ENCODE measurements around the gene TMEM144. TPM values are rescaled to one million over a fixed set of nuclear protein-coding genes. Genes with fewer than 3 reads are reported as not detected.

TMEM144 gene
- polyA plus RNA-seq (2013, experiment 1 of 2) = 1.3 TPM
- polyA plus RNA-seq (2013, experiment 2 of 2) = 1.3 TPM

DNA sequence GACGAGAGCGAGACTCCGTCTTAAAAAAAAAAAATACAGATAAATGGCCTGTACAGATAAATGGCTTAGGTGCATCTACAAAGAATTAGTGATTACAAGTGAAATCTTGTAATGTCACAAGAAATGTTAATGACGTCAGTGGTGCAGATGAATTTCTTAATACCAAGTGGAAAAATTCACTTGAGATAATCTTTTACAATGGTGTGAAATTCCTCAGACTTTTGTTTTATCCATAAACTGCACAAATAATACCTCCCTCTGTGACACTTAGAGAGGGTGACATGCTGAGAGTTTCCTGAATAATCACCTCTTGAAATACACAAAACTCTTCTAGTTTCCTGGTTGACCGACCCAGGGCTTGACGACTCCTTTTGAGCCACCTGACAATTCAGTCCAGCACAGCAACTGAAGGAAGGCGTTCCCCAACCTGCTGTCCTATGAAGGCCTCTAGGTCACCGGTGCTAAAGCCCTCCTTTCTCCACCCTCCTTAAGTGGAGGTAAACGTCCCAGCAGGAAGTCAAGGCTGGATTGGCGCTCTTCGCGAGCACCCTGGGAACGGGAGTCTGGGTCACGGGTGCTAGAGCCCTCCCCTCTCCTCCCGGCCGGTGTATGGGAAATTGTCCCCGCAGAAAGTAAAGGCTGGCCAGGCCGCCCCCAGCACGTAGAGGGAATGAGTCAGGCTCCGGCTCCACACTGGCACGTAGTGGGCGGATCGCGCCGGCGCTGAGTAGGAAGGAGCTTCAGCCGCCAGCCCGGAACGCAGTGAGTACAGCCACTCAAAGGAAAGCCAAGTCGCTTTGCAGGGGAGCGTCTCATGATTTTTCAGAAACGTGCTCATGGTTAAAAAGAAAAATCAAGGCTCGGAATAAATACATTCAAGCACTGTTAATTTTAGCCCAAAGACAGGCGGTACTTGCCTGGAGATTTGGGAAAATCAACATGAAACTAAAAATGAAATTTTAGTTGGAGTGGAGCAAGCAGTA is at the start of gene TMEM144:
Gene TMEM144 (plus strand): TSS at position 662 of the 983 bp plus-strand sequence. CDS start 2,182 bp downstream, outside the sequence.
- peak; percentile 63 for DNase-seq (ENCODE audit: low spot score)
- peak within 1 kb of the TSS; percentile 94 for H2AFZ ChIP-seq (ENCODE audit: low read length)
- no peak within 1 kb of the TSS for H2AK5ac ChIP-seq (ENCODE audit: low read depth, low read length)
- peaks cover 3 to 6% of the 10 kb centered on the region in 2 donors for H3K4me1 ChIP-seq (ENCODE audit: control insufficient read depth in 2 of 2, insufficient read depth in 1 of 2, low read depth in 1 of 2, low read length in 2 of 2)
- no peak within 1 kb of the TSS for H4K91ac ChIP-seq (ENCODE audit: low read depth, low read length, poor library complexity)
- WGBS, 2 donors (ENCODE audit: extremely low coverage in 2 of 2, insufficient read length in 2 of 2, insufficient replicate concordance in 1 of 2) = no CpG with 5 or more reads among the region's 34 CpGs
- H3K27me3 ChIP-seq (ENCODE audit: control insufficient read depth in 3 of 3, insufficient read depth in 3 of 3, low read depth in 1 of 3, low read length in 3 of 3) = no peaks in the 10 kb centered on the region
- no peaks in the 10 kb centered on the region for H3K36me3 ChIP-seq (replicated peaks in 1 of 2; ENCODE audit: control insufficient read depth in 2 of 2, insufficient read depth in 2 of 2, low read length in 2 of 2)
- H3K9ac ChIP-seq (ENCODE audit: low read depth, low read length, poor library complexity) = no peak within 1 kb of the TSS
- H2BK12ac ChIP-seq (ENCODE audit: low read length) = no peak within 1 kb of the TSS
- H3K14ac ChIP-seq (ENCODE audit: low read length) = no peak within 1 kb of the TSS
- H3K9me3 ChIP-seq (replicated peaks in 1 of 2; ENCODE audit: control insufficient read depth in 2 of 2, insufficient read depth in 1 of 2, low read depth in 1 of 2, low read length in 2 of 2) = no peaks in the 10 kb centered on the region
- peak within 1 kb of the TSS; percentile 70 for H3K4me2 ChIP-seq (ENCODE audit: insufficient read depth, low read length, poor library complexity, severe bottlenecking)
- no peaks in the 10 kb centered on the region for H3K79me1 ChIP-seq (ENCODE audit: low read depth, low read length)
- H3K4me3 ChIP-seq (ENCODE audit: low read length in 2 of 2) = peak within 1 kb of the TSS; percentile 40 to 69
- H3K27ac ChIP-seq (replicated peaks; ENCODE audit: low read length) = peak within 1 kb of the TSS; percentile 28
- H2BK120ac ChIP-seq (ENCODE audit: low read depth, low read length) = no peak within 1 kb of the TSS
- no peak within 1 kb of the TSS for H2BK5ac ChIP-seq (ENCODE audit: low read length)
- H3K4ac ChIP-seq (ENCODE audit: low read length) = no peak within 1 kb of the TSS
- no peak within 1 kb of the TSS for H2BK15ac ChIP-seq (ENCODE audit: low read length)
- no peak within 1 kb of the TSS for H4K8ac ChIP-seq (ENCODE audit: low read depth, low read length)
- H3K23ac ChIP-seq (ENCODE audit: low read depth, low read length, poor library complexity) = no peak within 1 kb of the TSS
- peak within 1 kb of the TSS; percentile 92 for H3K18ac ChIP-seq (ENCODE audit: low read length)

GRCh38 chr4:158161551-158162354 is 48.5 kb upstream of the TMEM144 start:
- Histone ChIP-seq H4K8ac (ENCODE audit: low read depth, low read length) (no peak overlapping the region), H3K4ac (ENCODE audit: low read length) (no peak overlapping the region), H3K9me3 (replicated peaks in 1 of 2; ENCODE audit: control insufficient read depth in 2 of 2, insufficient read depth in 1 of 2, low read depth in 1 of 2, low read length in 2 of 2) (no peaks in the 10 kb centered on the region), H3K4me3 (ENCODE audit: low read length in 2 of 2) (no peak overlapping the region), H2BK15ac (ENCODE audit: low read length) (no peak overlapping the region), H3K36me3 (replicated peaks in 1 of 2; ENCODE audit: control insufficient read depth in 2 of 2, insufficient read depth in 2 of 2, low read length in 2 of 2) (no peaks in the 10 kb centered on the region), H3K27ac (replicated peaks; ENCODE audit: low read length) (no peak overlapping the region), H2AFZ (ENCODE audit: low read length) (peak overlapping the region; percentile 68), H3K4me1 (ENCODE audit: control insufficient read depth in 2 of 2, insufficient read depth in 1 of 2, low read depth in 1 of 2, low read length in 2 of 2) (peaks cover 0 to 5% of the 10 kb centered on the region in 2 donors), H3K4me2 (ENCODE audit: insufficient read depth, low read length, poor library complexity, severe bottlenecking) (no peak overlapping the region), H3K23ac (ENCODE audit: low read depth, low read length, poor library complexity) (no peak overlapping the region), H3K79me1 (ENCODE audit: low read depth, low read length) (no peaks in the 10 kb centered on the region), H3K14ac (ENCODE audit: low read length) (no peak overlapping the region), H3K9ac (ENCODE audit: low read depth, low read length, poor library complexity) (no peak overlapping the region), H2AK5ac (ENCODE audit: low read depth, low read length) (no peak overlapping the region), H3K27me3 (ENCODE audit: control insufficient read depth in 3 of 3, insufficient read depth in 3 of 3, low read depth in 1 of 3, low read length in 3 of 3) (no peaks in the 10 kb centered on the region), H2BK12ac (ENCODE audit: low read length) (no peak overlapping the region), H2BK120ac (ENCODE audit: low read depth, low read length) (no peak overlapping the region), H2BK5ac (ENCODE audit: low read length) (no peak overlapping the region), H4K91ac (ENCODE audit: low read depth, low read length, poor library complexity) (no peak overlapping the region), H3K18ac (ENCODE audit: low read length) (no peak overlapping the region)
- WGBS, 2 donors (ENCODE audit: extremely low coverage in 2 of 2, insufficient read length in 2 of 2, insufficient replicate concordance in 1 of 2) = no CpG with 5 or more reads among the region's 6 CpGs
- DNase-seq (ENCODE audit: low spot score) = no peak

DNA sequence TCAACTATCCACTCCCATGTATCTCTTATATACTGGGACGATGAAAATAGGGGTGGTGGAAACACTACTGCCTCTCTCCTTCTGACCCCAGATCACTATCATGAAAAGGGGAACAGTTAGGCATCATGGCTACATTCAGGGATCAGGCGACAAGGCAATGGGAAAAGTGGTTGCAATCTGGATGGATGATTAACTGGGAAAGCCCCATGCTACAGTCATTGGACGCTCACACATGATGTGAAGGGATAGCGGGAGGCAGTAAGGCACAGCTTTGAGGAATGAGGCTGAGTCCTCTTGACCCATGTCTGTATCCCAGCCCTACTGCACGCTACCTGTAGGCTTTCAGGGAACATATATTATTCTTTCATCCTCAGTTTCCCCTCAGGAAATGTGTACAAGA is 47.7 kb upstream of the TMEM144 start:
- Histone ChIP-seq H2AK5ac (ENCODE audit: low read depth, low read length) (no peak overlapping the region), H4K8ac (ENCODE audit: low read depth, low read length) (no peak overlapping the region), H2BK15ac (ENCODE audit: low read length) (no peak overlapping the region), H3K4ac (ENCODE audit: low read length) (no peak overlapping the region), H2BK12ac (ENCODE audit: low read length) (no peak overlapping the region), H2BK120ac (ENCODE audit: low read depth, low read length) (no peak overlapping the region), H3K79me1 (ENCODE audit: low read depth, low read length) (no peaks in the 10 kb centered on the region), H4K91ac (ENCODE audit: low read depth, low read length, poor library complexity) (no peak overlapping the region), H2AFZ (ENCODE audit: low read length) (no peak overlapping the region), H3K4me1 (ENCODE audit: control insufficient read depth in 2 of 2, insufficient read depth in 1 of 2, low read depth in 1 of 2, low read length in 2 of 2) (peaks cover 0 to 4% of the 10 kb centered on the region in 2 donors), H3K27ac (replicated peaks; ENCODE audit: low read length) (no peak overlapping the region), H3K9me3 (replicated peaks in 1 of 2; ENCODE audit: control insufficient read depth in 2 of 2, insufficient read depth in 1 of 2, low read depth in 1 of 2, low read length in 2 of 2) (no peaks in the 10 kb centered on the region), H3K18ac (ENCODE audit: low read length) (no peak overlapping the region), H3K14ac (ENCODE audit: low read length) (no peak overlapping the region), H3K4me2 (ENCODE audit: insufficient read depth, low read length, poor library complexity, severe bottlenecking) (no peak overlapping the region), H3K27me3 (ENCODE audit: control insufficient read depth in 3 of 3, insufficient read depth in 3 of 3, low read depth in 1 of 3, low read length in 3 of 3) (no peaks in the 10 kb centered on the region), H3K36me3 (replicated peaks in 1 of 2; ENCODE audit: control insufficient read depth in 2 of 2, insufficient read depth in 2 of 2, low read length in 2 of 2) (no peaks in the 10 kb centered on the region), H3K4me3 (ENCODE audit: low read length in 2 of 2) (no peak overlapping the region), H3K23ac (ENCODE audit: low read depth, low read length, poor library complexity) (no peak overlapping the region), H2BK5ac (ENCODE audit: low read length) (no peak overlapping the region), H3K9ac (ENCODE audit: low read depth, low read length, poor library complexity) (no peak overlapping the region)
- no peak for DNase-seq (ENCODE audit: low spot score)
- WGBS, 2 donors (ENCODE audit: extremely low coverage in 2 of 2, insufficient read length in 2 of 2, insufficient replicate concordance in 1 of 2) = no CpG with 5 or more reads among the region's 5 CpGs

Measured in neuronal stem cell (in vitro differentiated cells).